GM23338 (cell line): ENCODE data around the gene FUNDC1. TPM values are rescaled to one million over a fixed set of nuclear protein-coding genes. Genes with fewer than 3 reads are reported as not detected.

Experiments
- ATAC-seq: fragments of 200-7000 bp; cut with Tn5 transposase; 3 replicates; pipeline ENCODE4 v1.9.1; 2020
- DNase-seq: peaks from one replicate; pipeline ENCODE4 v3.0.0-alpha.2; 2015; ENCODE audit warnings: low spot score
- H2AFZ ChIP-seq: fragments of 200-600 bp; sonication (generic); 2 replicates; pipeline ENCODE4 v1.8.0; 2016; ENCODE audit warnings: antibody characterized with exemption, mild to moderate bottlenecking, moderate library complexity
- H3F3A ChIP-seq: fragments of 200-600 bp; sonication (generic); replicated peaks from 2 replicates; pipeline ENCODE4 v1.8.0; 2017; ENCODE audit warnings: antibody characterized with exemption, mixed run types, low read depth
- H3K27ac ChIP-seq: fragments of 200-600 bp; sonication (generic); 2 replicates; pipeline ENCODE4 v1.6.1; 2016; ENCODE audit warnings: low read depth
- H3K27me3 ChIP-seq: fragments of 200-600 bp; sonication (generic); 2 replicates; pipeline ENCODE4 v1.8.0; 2016; ENCODE audit warnings: mild to moderate bottlenecking, mixed run types, moderate library complexity; ENCODE audit not compliant: insufficient read depth
- H3K36me3 ChIP-seq: fragments of 200-600 bp; sonication (generic); 2 replicates; pipeline ENCODE4 v1.8.0; 2016; ENCODE audit warnings: mild to moderate bottlenecking; ENCODE audit not compliant: insufficient read depth
- H3K4me1 ChIP-seq: fragments of 200-600 bp; sonication (generic); 2 replicates; pipeline ENCODE4 v1.8.0; 2016; ENCODE audit warnings: mild to moderate bottlenecking, moderate library complexity; ENCODE audit not compliant: insufficient read depth
- H3K4me2 ChIP-seq: fragments of 200-600 bp; sonication (generic); 2 replicates; pipeline ENCODE4 v1.7.1; 2017; ENCODE audit warnings: mixed run types
- H3K4me3 ChIP-seq: fragments of 200-600 bp; sonication (generic); 2 replicates; pipeline ENCODE4 v1.6.1; 2016; ENCODE audit warnings: mixed run types
- H3K79me2 ChIP-seq: fragments of 200-600 bp; sonication (generic); replicated peaks from 2 replicates; pipeline ENCODE4 v1.8.0; 2017; ENCODE audit warnings: mild to moderate bottlenecking; ENCODE audit not compliant: insufficient read depth
- H3K9me2 ChIP-seq: fragments of 200-600 bp; sonication (generic); 2 replicates; pipeline ENCODE4 v1.8.0; 2017; ENCODE audit not compliant: insufficient read depth
- H4K20me1 ChIP-seq: fragments of 200-600 bp; sonication (generic); replicated peaks from 2 replicates; pipeline ENCODE4 v1.8.0; 2017; ENCODE audit warnings: mild to moderate bottlenecking; ENCODE audit not compliant: insufficient read depth
- H3K27ac Mint-ChIP-seq: 2 replicates; pipeline ENCODE4 v1.8.0; 2020; ENCODE audit warnings: inconsistent platforms, mild to moderate bottlenecking, moderate library complexity, mixed read lengths
- H3K27me3 Mint-ChIP-seq: 3 replicates; pipeline ENCODE4 v1.8.0; 2022; ENCODE audit warnings: low read depth, mild to moderate bottlenecking, moderate library complexity, mixed read lengths, inconsistent platforms; ENCODE audit not compliant: insufficient read depth, poor library complexity
- H3K36me3 Mint-ChIP-seq: 3 replicates; pipeline ENCODE4 v1.8.0; 2021; ENCODE audit warnings: low read depth, mild to moderate bottlenecking, inconsistent platforms, moderate library complexity, mixed read lengths
- H3K4me1 Mint-ChIP-seq: 3 replicates; pipeline ENCODE4 v1.8.0; 2020; ENCODE audit warnings: mild to moderate bottlenecking, inconsistent platforms, mixed read lengths
- H3K4me3 Mint-ChIP-seq: 3 replicates; pipeline ENCODE4 v1.8.0; 2021; ENCODE audit warnings: moderate library complexity, mild to moderate bottlenecking, inconsistent platforms, mixed read lengths
- H3K9me3 Mint-ChIP-seq: 3 replicates; pipeline ENCODE4 v1.8.0; 2020; ENCODE audit warnings: moderate library complexity, mild to moderate bottlenecking, inconsistent platforms, mixed read lengths
- CREB1 ChIP-seq: fragments of 250-450 bp; sonication (Bioruptor Pico); IDR thresholded peaks from 2 replicates; pipeline ENCODE4 v1.5.0; 2020; ENCODE audit warnings: low read depth, mild to moderate bottlenecking, moderate library complexity
- EZH2 ChIP-seq: fragments of 200-600 bp; sonication (generic); IDR thresholded peaks from one replicate; pipeline ENCODE4 v1.8.0; 2017; ENCODE audit warnings: antibody characterized with exemption, mild to moderate bottlenecking, low read depth; ENCODE audit not compliant: unreplicated experiment
- NANOG ChIP-seq: IDR thresholded peaks from 2 replicates; pipeline ENCODE4 v1.6.1; 2016; ENCODE audit warnings: antibody characterized with exemption, borderline replicate concordance
- STAT1 ChIP-seq: IDR thresholded peaks from one replicate; pipeline ENCODE4 v1.6.1; 2016; ENCODE audit warnings: antibody characterized with exemption; ENCODE audit not compliant: unreplicated experiment
- ZNF114 ChIP-seq: fragments of 250-450 bp; sonication (Bioruptor Pico); IDR thresholded peaks from 2 replicates; pipeline ENCODE4 v1.5.0; 2020; ENCODE audit warnings: mild to moderate bottlenecking, moderate library complexity
- polyA plus RNA-seq: library from polyadenylated mRNA; unstranded; fragments of >200 nt; fragmentation: Nextera tagmentation; extraction: Ambion mirVana; gene quantifications from 2 replicates; pipeline ENCODE4 v1.2.1, GENCODE V29; 2016
- total RNA-seq: library from RNA; depleted of rRNA; stranded (reverse); fragments of >200 nt; shearing (Covaris generic); gene quantifications from 2 replicates; pipeline ENCODE4 v1.2.3, GENCODE V29; 2014
- TF ChIP-seq, protein P1 (sequence below), 2 experiments: fragments of 200-600 bp in 1 of 2; sonication (generic) in 1 of 2; conservative IDR thresholded peaks; 2 replicates each; pipeline versions ENCODE4 v1.5.1 to v1.6.1; 2016 to 2017; ENCODE audit warnings: antibody characterized with exemption in 2 of 2, low read depth in 2 of 2, mild to moderate bottlenecking in 2 of 2, moderate library complexity in 1 of 2
- TF ChIP-seq, protein P2 (sequence below): fragments of 250-450 bp; sonication (Bioruptor Pico); IDR thresholded peaks from 2 replicates; pipeline ENCODE4 v1.5.0; 2020; ENCODE audit warnings: mild to moderate bottlenecking, moderate library complexity
- TF ChIP-seq, protein P3 (sequence below): IDR thresholded peaks from one replicate; pipeline ENCODE4 v1.6.1; 2018; ENCODE audit warnings: antibody characterized with exemption; ENCODE audit not compliant: unreplicated experiment

Gene FUNDC1
- total and polyA plus RNA-seq, 2 experiments from 2014 or later: 10.0 to 44.0 TPM

DNA sequence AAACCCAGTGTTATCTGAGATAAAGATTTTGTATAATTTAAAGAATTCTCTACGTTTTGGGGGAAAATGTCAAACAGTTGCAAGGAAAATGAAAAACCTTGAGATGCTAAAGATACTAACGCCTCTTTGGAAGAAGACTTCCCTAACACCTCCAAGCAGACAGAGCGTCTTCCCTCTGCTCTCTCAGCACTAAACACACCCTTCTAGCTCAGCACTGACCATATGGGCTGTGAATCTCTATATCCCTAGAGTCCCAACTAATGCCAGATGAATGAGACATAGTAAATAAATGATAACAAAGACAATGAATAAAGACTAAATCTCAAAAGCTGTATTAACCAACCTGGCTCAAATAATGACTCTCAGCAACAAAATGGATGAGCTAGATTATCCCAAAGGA, 13.3 kb downstream of the FUNDC1 start:
- peaks cover 10% of the 10 kb centered on the region for H3K36me3 Mint-ChIP-seq
- H3K4me1 Mint-ChIP-seq: no peaks in the 10 kb centered on the region
- ATAC-seq (no peak), DNase-seq (no peak)
- TF ChIP-seq STAT1: no peak
- TF ChIP-seq, protein P1, sequence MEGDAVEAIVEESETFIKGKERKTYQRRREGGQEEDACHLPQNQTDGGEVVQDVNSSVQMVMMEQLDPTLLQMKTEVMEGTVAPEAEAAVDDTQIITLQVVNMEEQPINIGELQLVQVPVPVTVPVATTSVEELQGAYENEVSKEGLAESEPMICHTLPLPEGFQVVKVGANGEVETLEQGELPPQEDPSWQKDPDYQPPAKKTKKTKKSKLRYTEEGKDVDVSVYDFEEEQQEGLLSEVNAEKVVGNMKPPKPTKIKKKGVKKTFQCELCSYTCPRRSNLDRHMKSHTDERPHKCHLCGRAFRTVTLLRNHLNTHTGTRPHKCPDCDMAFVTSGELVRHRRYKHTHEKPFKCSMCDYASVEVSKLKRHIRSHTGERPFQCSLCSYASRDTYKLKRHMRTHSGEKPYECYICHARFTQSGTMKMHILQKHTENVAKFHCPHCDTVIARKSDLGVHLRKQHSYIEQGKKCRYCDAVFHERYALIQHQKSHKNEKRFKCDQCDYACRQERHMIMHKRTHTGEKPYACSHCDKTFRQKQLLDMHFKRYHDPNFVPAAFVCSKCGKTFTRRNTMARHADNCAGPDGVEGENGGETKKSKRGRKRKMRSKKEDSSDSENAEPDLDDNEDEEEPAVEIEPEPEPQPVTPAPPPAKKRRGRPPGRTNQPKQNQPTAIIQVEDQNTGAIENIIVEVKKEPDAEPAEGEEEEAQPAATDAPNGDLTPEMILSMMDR (conservative IDR thresholded peaks at IDR 0.05; ENCODE audit: low read depth in 2 of 2): no peak
- TF ChIP-seq, protein P2, sequence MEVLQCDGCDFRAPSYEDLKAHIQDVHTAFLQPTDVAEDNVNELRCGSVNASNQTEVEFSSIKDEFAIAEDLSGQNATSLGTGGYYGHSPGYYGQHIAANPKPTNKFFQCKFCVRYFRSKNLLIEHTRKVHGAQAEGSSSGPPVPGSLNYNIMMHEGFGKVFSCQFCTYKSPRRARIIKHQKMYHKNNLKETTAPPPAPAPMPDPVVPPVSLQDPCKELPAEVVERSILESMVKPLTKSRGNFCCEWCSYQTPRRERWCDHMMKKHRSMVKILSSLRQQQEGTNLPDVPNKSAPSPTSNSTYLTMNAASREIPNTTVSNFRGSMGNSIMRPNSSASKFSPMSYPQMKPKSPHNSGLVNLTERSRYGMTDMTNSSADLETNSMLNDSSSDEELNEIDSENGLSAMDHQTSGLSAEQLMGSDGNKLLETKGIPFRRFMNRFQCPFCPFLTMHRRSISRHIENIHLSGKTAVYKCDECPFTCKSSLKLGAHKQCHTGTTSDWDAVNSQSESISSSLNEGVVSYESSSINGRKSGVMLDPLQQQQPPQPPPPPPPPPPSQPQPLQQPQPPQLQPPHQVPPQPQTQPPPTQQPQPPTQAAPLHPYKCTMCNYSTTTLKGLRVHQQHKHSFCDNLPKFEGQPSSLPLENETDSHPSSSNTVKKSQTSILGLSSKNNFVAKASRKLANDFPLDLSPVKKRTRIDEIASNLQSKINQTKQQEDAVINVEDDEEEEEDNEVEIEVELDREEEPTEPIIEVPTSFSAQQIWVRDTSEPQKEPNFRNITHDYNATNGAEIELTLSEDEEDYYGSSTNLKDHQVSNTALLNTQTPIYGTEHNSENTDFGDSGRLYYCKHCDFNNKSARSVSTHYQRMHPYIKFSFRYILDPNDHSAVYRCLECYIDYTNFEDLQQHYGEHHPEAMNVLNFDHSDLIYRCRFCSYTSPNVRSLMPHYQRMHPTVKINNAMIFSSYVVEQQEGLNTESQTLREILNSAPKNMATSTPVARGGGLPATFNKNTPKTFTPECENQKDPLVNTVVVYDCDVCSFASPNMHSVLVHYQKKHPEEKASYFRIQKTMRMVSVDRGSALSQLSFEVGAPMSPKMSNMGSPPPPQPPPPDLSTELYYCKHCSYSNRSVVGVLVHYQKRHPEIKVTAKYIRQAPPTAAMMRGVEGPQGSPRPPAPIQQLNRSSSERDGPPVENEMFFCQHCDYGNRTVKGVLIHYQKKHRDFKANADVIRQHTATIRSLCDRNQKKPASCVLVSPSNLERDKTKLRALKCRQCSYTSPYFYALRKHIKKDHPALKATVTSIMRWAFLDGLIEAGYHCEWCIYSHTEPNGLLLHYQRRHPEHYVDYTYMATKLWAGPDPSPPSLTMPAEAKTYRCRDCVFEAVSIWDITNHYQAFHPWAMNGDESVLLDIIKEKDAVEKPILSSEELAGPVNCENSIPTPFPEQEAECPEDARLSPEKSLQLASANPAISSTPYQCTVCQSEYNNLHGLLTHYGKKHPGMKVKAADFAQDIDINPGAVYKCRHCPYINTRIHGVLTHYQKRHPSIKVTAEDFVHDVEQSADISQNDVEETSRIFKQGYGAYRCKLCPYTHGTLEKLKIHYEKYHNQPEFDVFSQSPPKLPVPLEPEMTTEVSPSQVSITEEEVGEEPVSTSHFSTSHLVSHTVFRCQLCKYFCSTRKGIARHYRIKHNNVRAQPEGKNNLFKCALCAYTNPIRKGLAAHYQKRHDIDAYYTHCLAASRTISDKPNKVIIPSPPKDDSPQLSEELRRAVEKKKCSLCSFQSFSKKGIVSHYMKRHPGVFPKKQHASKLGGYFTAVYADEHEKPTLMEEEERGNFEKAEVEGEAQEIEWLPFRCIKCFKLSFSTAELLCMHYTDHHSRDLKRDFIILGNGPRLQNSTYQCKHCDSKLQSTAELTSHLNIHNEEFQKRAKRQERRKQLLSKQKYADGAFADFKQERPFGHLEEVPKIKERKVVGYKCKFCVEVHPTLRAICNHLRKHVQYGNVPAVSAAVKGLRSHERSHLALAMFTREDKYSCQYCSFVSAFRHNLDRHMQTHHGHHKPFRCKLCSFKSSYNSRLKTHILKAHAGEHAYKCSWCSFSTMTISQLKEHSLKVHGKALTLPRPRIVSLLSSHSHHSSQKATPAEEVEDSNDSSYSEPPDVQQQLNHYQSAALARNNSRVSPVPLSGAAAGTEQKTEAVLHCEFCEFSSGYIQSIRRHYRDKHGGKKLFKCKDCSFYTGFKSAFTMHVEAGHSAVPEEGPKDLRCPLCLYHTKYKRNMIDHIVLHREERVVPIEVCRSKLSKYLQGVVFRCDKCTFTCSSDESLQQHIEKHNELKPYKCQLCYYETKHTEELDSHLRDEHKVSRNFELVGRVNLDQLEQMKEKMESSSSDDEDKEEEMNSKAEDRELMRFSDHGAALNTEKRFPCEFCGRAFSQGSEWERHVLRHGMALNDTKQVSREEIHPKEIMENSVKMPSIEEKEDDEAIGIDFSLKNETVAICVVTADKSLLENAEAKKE (CRISPR knock-in tag): no peak
- TF ChIP-seq, protein P3, sequence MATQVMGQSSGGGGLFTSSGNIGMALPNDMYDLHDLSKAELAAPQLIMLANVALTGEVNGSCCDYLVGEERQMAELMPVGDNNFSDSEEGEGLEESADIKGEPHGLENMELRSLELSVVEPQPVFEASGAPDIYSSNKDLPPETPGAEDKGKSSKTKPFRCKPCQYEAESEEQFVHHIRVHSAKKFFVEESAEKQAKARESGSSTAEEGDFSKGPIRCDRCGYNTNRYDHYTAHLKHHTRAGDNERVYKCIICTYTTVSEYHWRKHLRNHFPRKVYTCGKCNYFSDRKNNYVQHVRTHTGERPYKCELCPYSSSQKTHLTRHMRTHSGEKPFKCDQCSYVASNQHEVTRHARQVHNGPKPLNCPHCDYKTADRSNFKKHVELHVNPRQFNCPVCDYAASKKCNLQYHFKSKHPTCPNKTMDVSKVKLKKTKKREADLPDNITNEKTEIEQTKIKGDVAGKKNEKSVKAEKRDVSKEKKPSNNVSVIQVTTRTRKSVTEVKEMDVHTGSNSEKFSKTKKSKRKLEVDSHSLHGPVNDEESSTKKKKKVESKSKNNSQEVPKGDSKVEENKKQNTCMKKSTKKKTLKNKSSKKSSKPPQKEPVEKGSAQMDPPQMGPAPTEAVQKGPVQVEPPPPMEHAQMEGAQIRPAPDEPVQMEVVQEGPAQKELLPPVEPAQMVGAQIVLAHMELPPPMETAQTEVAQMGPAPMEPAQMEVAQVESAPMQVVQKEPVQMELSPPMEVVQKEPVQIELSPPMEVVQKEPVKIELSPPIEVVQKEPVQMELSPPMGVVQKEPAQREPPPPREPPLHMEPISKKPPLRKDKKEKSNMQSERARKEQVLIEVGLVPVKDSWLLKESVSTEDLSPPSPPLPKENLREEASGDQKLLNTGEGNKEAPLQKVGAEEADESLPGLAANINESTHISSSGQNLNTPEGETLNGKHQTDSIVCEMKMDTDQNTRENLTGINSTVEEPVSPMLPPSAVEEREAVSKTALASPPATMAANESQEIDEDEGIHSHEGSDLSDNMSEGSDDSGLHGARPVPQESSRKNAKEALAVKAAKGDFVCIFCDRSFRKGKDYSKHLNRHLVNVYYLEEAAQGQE: no peak
- no peak for TF ChIP-seq ZNF114
- no peak for TF ChIP-seq CREB1
- no peak for TF ChIP-seq EZH2
- no peak for TF ChIP-seq NANOG
- H3K4me3 ChIP-seq: no peak overlapping the region
- no peak overlapping the region for H3K27ac ChIP-seq
- H2AFZ ChIP-seq: no peak overlapping the region
- H3K4me2 ChIP-seq: no peak overlapping the region
- H3K4me3 Mint-ChIP-seq: no peak overlapping the region
- H3K27me3 Mint-ChIP-seq: no peaks in the 10 kb centered on the region
- no peaks in the 10 kb centered on the region for H3K9me2 ChIP-seq
- no peaks in the 10 kb centered on the region for H3K27me3 ChIP-seq
- peaks cover 12% of the 10 kb centered on the region; the same call in 1 of the 2 replicates for H3K79me2 ChIP-seq
- H3K9me3 Mint-ChIP-seq: no peaks in the 10 kb centered on the region
- no peaks in the 10 kb centered on the region for H3F3A ChIP-seq
- H3K4me1 ChIP-seq: no peaks in the 10 kb centered on the region
- no peaks in the 10 kb centered on the region for H3K36me3 ChIP-seq
- H3K27ac Mint-ChIP-seq: no peak overlapping the region
- H4K20me1 ChIP-seq: no peaks in the 10 kb centered on the region
